ENCODE measurements around the gene DOK3. TPM values are rescaled to one million over a fixed set of nuclear protein-coding genes. Genes with fewer than 3 reads are reported as not detected.

The DOK3 gene
- total RNA-seq, 1 experiment from 2014 or later = 8.0 TPM

DNA sequence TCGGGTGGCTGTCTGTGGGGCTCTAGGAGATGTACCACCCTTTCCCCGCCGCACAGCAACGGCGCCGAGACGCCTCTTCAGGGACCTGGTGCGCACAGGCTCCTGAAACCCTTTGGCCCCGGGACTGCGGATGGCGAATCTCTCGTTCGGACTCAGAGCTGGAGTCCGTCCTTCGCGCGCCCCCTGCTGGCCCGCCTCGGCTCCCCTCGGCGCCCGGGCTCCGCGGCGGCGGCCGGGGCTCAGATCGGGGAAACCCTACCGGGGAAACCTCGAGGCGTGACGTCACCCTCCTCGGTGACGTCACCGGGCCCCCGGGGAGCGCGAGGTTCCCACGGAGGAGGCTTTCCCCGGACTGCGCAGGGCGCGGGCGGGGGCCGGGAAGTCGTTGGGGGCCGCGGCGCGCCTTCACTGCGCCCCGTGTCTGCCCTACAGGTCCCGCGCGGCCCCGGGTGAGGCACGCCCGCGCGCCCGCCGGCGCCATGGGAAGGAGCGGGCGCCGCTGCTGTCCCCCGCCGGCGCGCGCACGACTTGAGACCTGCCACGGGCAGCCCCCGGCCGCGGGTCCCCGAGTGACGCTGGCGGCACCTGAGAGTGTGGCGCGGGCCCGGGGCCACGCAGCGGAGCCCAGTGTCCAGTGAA lies 55.1 kb downstream of the DOK3 start (continued):
- TF ChIP-seq JUND (IDR thresholded peaks at IDR 0.05) (no peak), YY1 (IDR thresholded peaks at IDR 0.05; ENCODE audit: extremely low read depth, insufficient replicate concordance, low read depth, low read length) (peak; percentile 48), ZFX (IDR thresholded peaks at IDR 0.05) (no peak), SIN3A (IDR thresholded peaks at IDR 0.05; ENCODE audit: low read depth) (no peak)

DNA sequence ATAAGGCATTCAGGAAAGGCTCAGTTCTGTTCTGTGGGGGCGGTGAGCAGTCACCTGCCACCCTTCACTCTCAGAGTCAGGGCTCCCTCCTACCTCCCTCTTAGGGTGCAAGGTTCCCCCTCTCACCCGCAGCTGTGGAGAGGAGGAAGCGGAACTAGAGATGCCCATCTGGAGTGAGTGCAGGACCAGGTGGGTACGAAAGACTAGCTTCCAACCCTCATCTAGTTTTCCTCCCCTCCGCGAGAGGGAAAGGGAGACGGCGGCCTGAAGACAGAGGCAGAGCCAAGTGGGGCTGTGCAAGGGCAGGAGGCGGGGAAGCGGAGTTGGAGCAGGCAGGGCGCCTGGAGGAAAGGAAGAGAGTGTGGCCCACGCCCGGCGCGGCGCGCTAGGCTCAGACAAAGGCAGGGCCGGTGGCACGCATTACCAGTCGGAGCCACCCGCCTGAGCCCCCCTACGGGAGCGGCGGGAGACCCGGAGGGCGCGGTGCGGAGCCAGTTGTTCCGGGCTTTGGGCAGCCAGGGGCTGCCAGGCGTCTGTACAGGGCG lies 55.7 kb downstream of the DOK3 start:
- H3K9ac ChIP-seq (ENCODE audit: low read length) = peak overlapping the region; percentile 92
- intact Hi-C loops (cut with micrococcal nuclease) = loop anchor here (1.0 kb wide), 2 partner anchors 64 to 136 kb away; no protein-coding TSS in a partner anchor
- peaks cover 25% of the 10 kb centered on the region for H3K79me2 ChIP-seq (ENCODE audit: insufficient read depth, low read length)
- ChIA-PET CTCF (interaction anchor here (1.3 to 6.8 kb wide), 13 partner anchors 8 to 340 kb away, joined by 3 to 85 read pairs (median 11); partner anchors contain the start of genes GRK6, PDLIM7, PFN3 and PRR7), RAD21 (ENCODE audit: low non-redundant PET in 1 of 2, low total read pairs in 2 of 2, uncharacterized antibody in 2 of 2, unreplicated experiment in 2 of 2) (interaction anchor here (0.6 to 0.7 kb wide), 3 partner anchors 22 to 144 kb away, joined by 3 to 7 read pairs (median 3); no protein-coding TSS in a partner anchor), POLR2A (interaction anchor here (1.0 to 2.3 kb wide), 3 partner anchors 28 to 102 kb away, joined by 4 to 7 read pairs (median 5); partner anchors contain the start of genes GRK6 and LMAN2)
- peak overlapping the region; percentile 96 for H3K27ac ChIP-seq (ENCODE audit: low read depth, low read length)
- H3K4me2 ChIP-seq (ENCODE audit: low read length) = peak overlapping the region; percentile 96
- H3K9me3 ChIP-seq (ENCODE audit: control insufficient read depth in 1 of 2, insufficient read depth in 1 of 2, low read depth in 1 of 2, low read length in 2 of 2) = no peaks in the 10 kb centered on the region
- H4K20me1 ChIP-seq (ENCODE audit: insufficient read depth) = no peaks in the 10 kb centered on the region
- H3K36me3 ChIP-seq (ENCODE audit: control insufficient read depth in 1 of 2, insufficient read depth in 2 of 2, low read length in 2 of 2) = peaks cover 0 to 11% of the 10 kb centered on the region in 2 experiments; a peak in 1 of 4 replicates
- no peaks in the 10 kb centered on the region for H3K27me3 ChIP-seq (ENCODE audit: insufficient read depth, low read length)
- H2AFZ ChIP-seq (ENCODE audit: low read depth, low read length, poor library complexity, severe bottlenecking) = no peak overlapping the region
- TF ChIP-seq SRF (IDR thresholded peaks at IDR 0.05; ENCODE audit: low read depth) (no peak), SIN3A (IDR thresholded peaks at IDR 0.05; ENCODE audit: low read depth) (no peak), ELF1 (IDR thresholded peaks at IDR 0.05; ENCODE audit: borderline replicate concordance, low read depth) (no peak), CEBPB (IDR thresholded peaks at IDR 0.05; ENCODE audit: low read depth) (no peak), POLR2A (IDR thresholded peaks at IDR 0.05; ENCODE audit: borderline replicate concordance, extremely low read depth, insufficient read depth, insufficient read length) (no peak), RAD21 (IDR thresholded peaks at IDR 0.05; ENCODE audit: low read depth) (no peak), TCF7L2 (IDR thresholded peaks at IDR 0.05; ENCODE audit: borderline replicate concordance, extremely low read depth, insufficient read depth, insufficient read length) (no peak), YY1 (IDR thresholded peaks at IDR 0.05; ENCODE audit: extremely low read depth, insufficient replicate concordance, low read depth, low read length) (no peak)
- TF ChIP-seq, protein P1, sequence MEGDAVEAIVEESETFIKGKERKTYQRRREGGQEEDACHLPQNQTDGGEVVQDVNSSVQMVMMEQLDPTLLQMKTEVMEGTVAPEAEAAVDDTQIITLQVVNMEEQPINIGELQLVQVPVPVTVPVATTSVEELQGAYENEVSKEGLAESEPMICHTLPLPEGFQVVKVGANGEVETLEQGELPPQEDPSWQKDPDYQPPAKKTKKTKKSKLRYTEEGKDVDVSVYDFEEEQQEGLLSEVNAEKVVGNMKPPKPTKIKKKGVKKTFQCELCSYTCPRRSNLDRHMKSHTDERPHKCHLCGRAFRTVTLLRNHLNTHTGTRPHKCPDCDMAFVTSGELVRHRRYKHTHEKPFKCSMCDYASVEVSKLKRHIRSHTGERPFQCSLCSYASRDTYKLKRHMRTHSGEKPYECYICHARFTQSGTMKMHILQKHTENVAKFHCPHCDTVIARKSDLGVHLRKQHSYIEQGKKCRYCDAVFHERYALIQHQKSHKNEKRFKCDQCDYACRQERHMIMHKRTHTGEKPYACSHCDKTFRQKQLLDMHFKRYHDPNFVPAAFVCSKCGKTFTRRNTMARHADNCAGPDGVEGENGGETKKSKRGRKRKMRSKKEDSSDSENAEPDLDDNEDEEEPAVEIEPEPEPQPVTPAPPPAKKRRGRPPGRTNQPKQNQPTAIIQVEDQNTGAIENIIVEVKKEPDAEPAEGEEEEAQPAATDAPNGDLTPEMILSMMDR (IDR thresholded peaks at IDR 0.05 in 2 of 3, conservative IDR thresholded peaks at IDR 0.05 in 1 of 3; ENCODE audit: borderline replicate concordance in 1 of 3, insufficient read depth in 1 of 3, low read depth in 2 of 3, low read length in 2 of 3) = no peak
- DNase-seq (ENCODE audit: low read depth, low spot score) (no peak), ATAC-seq (no peak)
- no TSS peak for BruUV-seq (replicated peaks)
- no peaks in the 10 kb centered on the region for H3K9me2 ChIP-seq (ENCODE audit: insufficient read depth)
- H3K4me3 ChIP-seq (replicated peaks in 1 of 2; ENCODE audit: low read depth in 1 of 2, low read length in 2 of 2) = peak overlapping the region; percentile 40 to 76
- H3K4me1 ChIP-seq (ENCODE audit: control insufficient read depth in 1 of 2, insufficient read depth in 2 of 2, low read length in 2 of 2) = peaks cover 18 to 65% of the 10 kb centered on the region in 2 experiments; a peak in 3 of 4 replicates
